KMS-11 (cell line): ENCODE data around the gene ESYT1.

Source experiments
- H2AFZ ChIP-seq: fragments of 200-600 bp; sonication (generic); 2 replicates; pipeline ENCODE4 v1.6.1; 2016; ENCODE audit warnings: antibody characterized with exemption, mixed run types, low read depth
- H3K27ac ChIP-seq: fragments of 200-600 bp; sonication (generic); 2 replicates; pipeline ENCODE4 v1.6.1; 2016; ENCODE audit warnings: mild to moderate bottlenecking, mixed run types
- H3K27me3 ChIP-seq: fragments of 200-600 bp; sonication (generic); 2 replicates; pipeline ENCODE4 v1.6.1; 2017; ENCODE audit warnings: mild to moderate bottlenecking, low read depth, mixed run types, moderate library complexity; ENCODE audit not compliant: insufficient read depth
- H3K36me3 ChIP-seq: fragments of 200-600 bp; sonication (generic); 2 replicates; pipeline ENCODE4 v1.6.1; 2017; ENCODE audit warnings: mild to moderate bottlenecking, mixed run types; ENCODE audit not compliant: insufficient read depth
- H3K4me1 ChIP-seq: fragments of 200-600 bp; sonication (generic); 2 replicates; pipeline ENCODE4 v1.6.1; 2016; ENCODE audit warnings: mild to moderate bottlenecking, low read depth, mixed run types; ENCODE audit not compliant: poor library complexity, severe bottlenecking
- H3K4me2 ChIP-seq: fragments of 200-600 bp; sonication (generic); 2 replicates; pipeline ENCODE4 v1.7.0; 2016; ENCODE audit warnings: mild to moderate bottlenecking, mixed run types
- H3K4me3 ChIP-seq: fragments of 200-600 bp; sonication (generic); IDR thresholded peaks from 2 replicates; pipeline ENCODE4 v1.6.1; 2017; ENCODE audit warnings: low read depth, low read length, mixed read lengths; ENCODE audit not compliant: insufficient read depth
- H3K79me2 ChIP-seq: fragments of 200-600 bp; sonication (generic); 2 replicates; pipeline ENCODE4 v1.6.1; 2016; ENCODE audit warnings: low read depth, mixed run types; ENCODE audit not compliant: insufficient read depth
- H3K9ac ChIP-seq: fragments of 200-600 bp; sonication (generic); 2 replicates; pipeline ENCODE4 v1.6.1; 2016; ENCODE audit warnings: mild to moderate bottlenecking, mixed run types
- H4K20me1 ChIP-seq: fragments of 200-600 bp; sonication (generic); 2 replicates; pipeline ENCODE4 v1.6.1; 2016; ENCODE audit warnings: mild to moderate bottlenecking, mixed run types; ENCODE audit not compliant: insufficient read depth
- TF ChIP-seq, protein P1 (sequence below): fragments of 200-600 bp; sonication (generic); conservative IDR thresholded peaks from 2 replicates; pipeline ENCODE4 v1.6.1; 2017; ENCODE audit warnings: low read depth, mild to moderate bottlenecking, antibody characterized with exemption, low read length, moderate library complexity, mixed read lengths

ESYT1 gene

DNA sequence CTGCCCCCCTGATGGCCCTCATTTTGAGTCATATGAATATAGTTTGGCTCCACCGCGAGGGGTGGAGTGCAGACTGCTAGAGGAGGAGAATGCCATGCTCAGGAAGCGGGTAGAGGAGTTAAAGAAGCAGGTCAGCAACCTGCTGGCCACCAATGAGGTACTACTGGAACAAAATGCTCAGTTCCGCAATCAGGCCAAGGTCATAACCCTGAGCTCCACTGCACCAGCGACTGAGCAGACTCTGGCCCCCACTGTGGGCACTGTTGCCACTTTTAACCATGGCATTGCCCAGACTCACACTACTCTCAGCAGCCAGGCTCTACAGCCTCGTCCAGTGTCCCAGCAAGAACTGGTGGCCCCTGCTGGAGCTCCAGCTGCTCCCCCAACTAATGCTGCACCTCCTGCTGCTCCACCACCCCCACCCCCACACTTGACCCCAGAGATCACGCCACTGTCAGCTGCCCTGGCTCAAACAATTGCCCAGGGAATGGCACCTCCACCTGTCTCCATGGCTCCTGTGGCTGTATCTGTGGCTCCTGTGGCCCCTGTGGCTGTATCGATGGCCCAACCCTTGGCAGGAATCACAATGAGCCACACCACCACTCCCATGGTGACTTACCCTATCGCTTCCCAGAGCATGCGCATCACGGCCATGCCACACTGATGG, 6.7 kb upstream of the ESYT1 start:
- H3K4me2 ChIP-seq = no peak overlapping the region
- no peaks in the 10 kb centered on the region for H4K20me1 ChIP-seq
- H3K27me3 ChIP-seq = no peaks in the 10 kb centered on the region
- H2AFZ ChIP-seq = no peak overlapping the region
- H3K36me3 ChIP-seq = peaks cover 4% of the 10 kb centered on the region; the same call in 1 of the 2 replicates
- no peak overlapping the region for H3K27ac ChIP-seq
- no peak overlapping the region for H3K9ac ChIP-seq
- H3K4me1 ChIP-seq = peaks cover 29% of the 10 kb centered on the region
- H3K4me3 ChIP-seq = no peak overlapping the region
- H3K79me2 ChIP-seq = peaks cover 15% of the 10 kb centered on the region
- TF ChIP-seq, protein P1, sequence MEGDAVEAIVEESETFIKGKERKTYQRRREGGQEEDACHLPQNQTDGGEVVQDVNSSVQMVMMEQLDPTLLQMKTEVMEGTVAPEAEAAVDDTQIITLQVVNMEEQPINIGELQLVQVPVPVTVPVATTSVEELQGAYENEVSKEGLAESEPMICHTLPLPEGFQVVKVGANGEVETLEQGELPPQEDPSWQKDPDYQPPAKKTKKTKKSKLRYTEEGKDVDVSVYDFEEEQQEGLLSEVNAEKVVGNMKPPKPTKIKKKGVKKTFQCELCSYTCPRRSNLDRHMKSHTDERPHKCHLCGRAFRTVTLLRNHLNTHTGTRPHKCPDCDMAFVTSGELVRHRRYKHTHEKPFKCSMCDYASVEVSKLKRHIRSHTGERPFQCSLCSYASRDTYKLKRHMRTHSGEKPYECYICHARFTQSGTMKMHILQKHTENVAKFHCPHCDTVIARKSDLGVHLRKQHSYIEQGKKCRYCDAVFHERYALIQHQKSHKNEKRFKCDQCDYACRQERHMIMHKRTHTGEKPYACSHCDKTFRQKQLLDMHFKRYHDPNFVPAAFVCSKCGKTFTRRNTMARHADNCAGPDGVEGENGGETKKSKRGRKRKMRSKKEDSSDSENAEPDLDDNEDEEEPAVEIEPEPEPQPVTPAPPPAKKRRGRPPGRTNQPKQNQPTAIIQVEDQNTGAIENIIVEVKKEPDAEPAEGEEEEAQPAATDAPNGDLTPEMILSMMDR = no peak

DNA sequence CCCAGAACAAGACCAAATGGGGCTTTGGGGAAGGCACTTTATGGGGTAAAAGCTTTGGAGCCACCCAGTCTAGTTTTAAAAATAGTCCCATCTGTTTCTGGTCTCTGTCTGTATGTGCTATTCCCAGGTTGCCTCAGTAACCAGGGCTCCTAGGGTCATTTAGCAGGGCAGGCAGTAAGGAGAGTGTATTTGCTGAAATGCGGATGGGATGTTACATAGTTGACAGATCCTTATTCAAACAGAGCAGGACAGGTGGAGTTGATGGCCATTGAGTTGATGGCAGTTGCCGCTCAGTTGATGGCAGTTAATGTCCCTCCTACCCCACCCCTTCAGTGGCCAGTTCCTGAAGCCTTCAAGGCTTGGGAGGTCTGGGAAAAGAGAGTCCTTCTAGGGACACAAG, 5.4 kb upstream of the ESYT1 start:
- Histone ChIP-seq H3K79me2 (peaks cover 2% of the 10 kb centered on the region; the same call in 1 of the 2 replicates), H3K27me3 (no peaks in the 10 kb centered on the region), H2AFZ (no peak overlapping the region), H3K9ac (no peak overlapping the region), H3K36me3 (no peaks in the 10 kb centered on the region), H3K27ac (no peak overlapping the region), H4K20me1 (no peaks in the 10 kb centered on the region), H3K4me1 (peaks cover 42% of the 10 kb centered on the region), H3K4me3 (no peak overlapping the region), H3K4me2 (no peak overlapping the region)
- TF ChIP-seq, protein P1 = no peak

DNA sequence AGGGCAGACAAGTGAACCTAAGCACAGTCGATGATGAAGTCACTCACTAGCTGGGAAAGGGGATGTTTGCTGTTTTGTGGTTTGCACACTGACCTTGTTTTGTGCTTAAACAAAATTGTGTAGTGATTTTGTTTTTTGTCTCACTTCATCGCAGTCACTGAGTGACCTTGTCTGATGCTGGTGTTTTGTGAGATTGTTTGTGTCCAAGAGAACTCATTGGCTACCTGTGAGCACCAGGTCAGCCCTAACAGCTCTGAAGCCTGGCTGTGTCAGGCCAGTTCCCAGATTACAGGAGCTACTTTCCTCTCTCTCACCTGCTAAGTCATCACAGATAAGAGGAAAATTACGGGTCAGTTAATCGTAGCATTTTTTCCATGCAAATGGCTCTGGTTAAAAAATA, 3.9 kb upstream of the ESYT1 start:
- Histone ChIP-seq H3K4me3 (no peak overlapping the region), H3K4me1 (peaks cover 37% of the 10 kb centered on the region), H3K27ac (no peak overlapping the region), H3K9ac (no peak overlapping the region), H3K79me2 (peaks cover 10% of the 10 kb centered on the region; the same call in 1 of the 2 replicates), H3K4me2 (no peak overlapping the region), H4K20me1 (no peaks in the 10 kb centered on the region), H3K27me3 (no peaks in the 10 kb centered on the region), H3K36me3 (no peaks in the 10 kb centered on the region), H2AFZ (no peak overlapping the region)
- TF ChIP-seq, protein P1 = no peak

DNA sequence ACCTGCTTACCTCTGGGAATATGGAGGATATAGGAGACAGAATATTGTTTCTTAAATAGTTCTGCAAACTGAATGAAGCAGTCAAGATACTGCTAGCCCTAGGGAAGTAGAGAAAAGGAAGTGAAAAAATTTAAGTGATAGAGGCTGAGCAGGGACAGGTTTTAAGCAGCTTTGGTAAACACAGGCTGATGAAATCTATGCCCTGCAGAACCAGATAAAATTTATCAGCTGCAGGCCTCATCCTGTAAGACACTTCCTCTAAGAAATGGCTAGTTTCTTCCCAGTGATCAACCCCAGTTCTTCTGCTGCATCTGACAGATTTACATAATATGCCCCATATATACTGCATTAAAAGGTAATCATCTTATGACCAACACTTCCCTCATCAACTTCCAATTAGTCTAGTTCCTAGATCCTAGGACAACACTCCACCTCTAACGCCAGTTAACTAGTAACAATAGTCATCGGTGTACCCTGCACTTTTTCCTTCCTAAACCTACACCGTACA, 1.3 kb upstream of the ESYT1 start:
- Histone ChIP-seq H3K4me1 (peaks cover 34% of the 10 kb centered on the region), H3K4me3 (no peak overlapping the region), H3K4me2 (peak overlapping the region; percentile 89), H2AFZ (0 out of 2 replicates have a peak overlapping the region, but pooled peaks have one; percentile 1), H3K27me3 (no peaks in the 10 kb centered on the region), H3K27ac (peak overlapping the region; percentile 58), H3K36me3 (0 out of 2 replicates have a peak, but pooled peaks cover 4% of the 10 kb centered on the region), H3K9ac (peak overlapping the region; percentile 37; the same call in 1 of the 2 replicates), H4K20me1 (no peaks in the 10 kb centered on the region), H3K79me2 (peaks cover 26% of the 10 kb centered on the region; the same call in 1 of the 2 replicates)
- TF ChIP-seq, protein P1 = no peak
